Muscle layer of duodenum (tissue), 2 donors: Measurements from ENCODE around the gene ECM2.

Source experiments
- H3K27ac ChIP-seq: one replicate; pipeline ENCODE4 v1.7.0; 2013; ENCODE audit warnings: mild to moderate bottlenecking, low read length
- H3K27me3 ChIP-seq: one replicate; pipeline ENCODE4 v1.7.0; 2013; ENCODE audit warnings: low read depth, mild to moderate bottlenecking, control low read depth, low read length
- H3K36me3 ChIP-seq, 2 donors: one replicate each; pipeline ENCODE4 v1.7.0; 2013; ENCODE audit warnings: low read length in 2 of 2, control low read depth in 1 of 2, mild to moderate bottlenecking in 1 of 2; ENCODE audit not compliant: insufficient read depth in 2 of 2, control insufficient read depth in 1 of 2
- H3K4me1 ChIP-seq, 2 donors: one replicate each; pipeline ENCODE4 v1.7.0; 2013; ENCODE audit warnings: low read length in 2 of 2, mild to moderate bottlenecking in 2 of 2, control low read depth in 1 of 2, moderate library complexity in 1 of 2; ENCODE audit not compliant: insufficient read depth in 2 of 2, control insufficient read depth in 1 of 2
- H3K4me3 ChIP-seq, 2 donors: one replicate each; pipeline ENCODE4 v1.7.0; 2013; ENCODE audit warnings: low read length in 2 of 2, low read depth in 1 of 2, mild to moderate bottlenecking in 1 of 2
- H3K9me3 ChIP-seq, 2 donors: one replicate each; pipeline ENCODE4 v1.7.0; 2013; ENCODE audit warnings: low read length in 2 of 2, control low read depth in 1 of 2, mild to moderate bottlenecking in 1 of 2; ENCODE audit not compliant: control insufficient read depth in 1 of 2
- donor health status: healthy.

The ECM2 gene

DNA sequence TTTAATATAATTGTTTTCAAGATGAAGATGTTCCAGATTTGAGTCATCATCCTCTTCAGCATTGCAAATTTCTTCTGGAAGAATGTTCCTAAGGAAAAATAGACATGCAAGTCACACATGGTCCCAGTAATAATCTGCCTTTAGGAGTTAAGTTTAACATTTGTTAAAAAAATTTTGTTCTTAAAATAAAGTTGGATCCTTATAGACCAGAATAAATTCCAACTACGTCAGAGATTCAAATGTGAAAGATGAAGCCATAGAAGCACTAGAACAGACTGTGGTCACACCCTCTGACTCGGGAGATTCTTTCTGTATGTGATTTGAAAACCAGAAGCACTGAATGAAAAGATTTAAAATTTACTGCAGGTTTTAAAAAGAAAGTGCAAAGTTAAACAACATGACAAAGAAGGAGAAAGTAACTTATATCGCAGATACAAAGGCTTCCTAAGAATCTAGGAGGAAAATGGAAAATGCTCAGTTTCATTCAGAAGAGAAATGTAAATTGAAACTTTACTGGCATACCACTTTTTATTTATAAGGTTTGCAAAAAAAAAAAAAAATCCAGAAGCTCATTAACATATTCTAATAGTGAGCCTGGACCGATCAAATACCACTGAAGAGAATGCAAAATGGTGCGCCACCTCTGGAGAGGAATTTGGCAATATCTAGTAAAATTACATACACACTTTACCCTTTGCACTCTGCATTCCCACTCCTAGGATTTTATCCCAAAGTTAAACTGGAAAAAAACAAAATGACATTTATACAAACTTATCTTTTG lies 39.2 kb downstream of the ECM2 start:
- H3K36me3 ChIP-seq, result no peaks in the 10 kb centered on the region
- H3K9me3 ChIP-seq, result no peaks in the 10 kb centered on the region
- no peak overlapping the region for H3K27ac ChIP-seq
- H3K4me3 ChIP-seq, result no peak overlapping the region
- peaks cover 0 to 25% of the 10 kb centered on the region in 2 donors for H3K4me1 ChIP-seq
- H3K27me3 ChIP-seq, result no peaks in the 10 kb centered on the region

DNA sequence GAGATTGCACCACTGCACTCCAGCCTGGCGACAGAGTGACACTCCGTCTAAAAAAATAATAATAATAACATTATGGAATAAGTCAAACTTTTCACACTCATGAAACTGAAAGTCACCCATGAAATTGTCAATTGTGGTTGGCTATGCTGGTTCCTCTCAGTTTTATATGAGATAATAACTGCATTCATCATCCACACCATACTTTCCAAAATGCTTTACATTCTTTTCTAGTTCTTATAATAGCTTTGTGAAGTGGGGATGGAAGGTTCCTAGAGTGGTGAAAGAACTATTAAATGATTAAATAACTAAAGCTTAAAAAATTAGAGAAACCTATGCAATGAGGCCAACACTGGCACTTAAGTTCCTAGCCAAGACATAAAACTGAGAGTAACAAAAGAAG lies 40.9 kb downstream of the ECM2 start:
- Histone ChIP-seq H3K27ac (no peak overlapping the region), H3K9me3 (no peaks in the 10 kb centered on the region), H3K27me3 (no peaks in the 10 kb centered on the region), H3K4me3 (no peak overlapping the region), H3K4me1 (peaks cover 0 to 20% of the 10 kb centered on the region in 2 donors), H3K36me3 (no peaks in the 10 kb centered on the region)

DNA sequence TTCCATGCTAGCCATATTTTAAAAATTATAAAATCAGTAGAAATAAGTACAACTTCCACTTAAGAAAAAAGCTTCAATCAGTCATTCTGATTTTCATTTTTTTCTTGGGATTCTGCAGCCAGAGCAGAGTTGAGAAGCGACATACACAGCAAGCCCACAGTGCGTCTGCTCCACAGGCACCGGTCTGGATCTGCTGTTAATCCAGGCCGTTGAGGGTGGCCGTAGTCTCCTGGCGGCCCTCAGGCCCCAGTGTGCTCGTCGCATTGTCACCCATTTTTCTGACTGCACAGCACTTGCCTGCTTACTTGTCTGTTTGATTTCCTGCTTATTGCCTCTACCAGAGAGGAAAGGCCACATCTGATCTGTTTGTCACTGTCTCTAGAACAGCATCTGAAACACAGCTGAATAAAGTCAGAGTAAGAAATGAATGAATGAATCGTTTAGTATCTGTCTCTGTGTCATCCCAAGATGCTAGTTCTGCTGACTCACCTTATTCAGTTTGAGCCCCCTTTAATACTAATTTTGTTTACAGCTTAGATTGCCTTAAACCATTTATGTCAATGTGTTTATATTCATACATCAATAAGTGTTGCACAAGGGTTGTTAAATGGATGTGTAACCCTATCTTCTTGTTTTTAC lies 41.9 kb downstream of the ECM2 start:
- Histone ChIP-seq H3K27ac (no peak overlapping the region), H3K4me3 (no peak overlapping the region), H3K4me1 (peaks cover 0 to 26% of the 10 kb centered on the region in 2 donors), H3K36me3 (no peaks in the 10 kb centered on the region), H3K27me3 (no peaks in the 10 kb centered on the region), H3K9me3 (no peaks in the 10 kb centered on the region)

DNA sequence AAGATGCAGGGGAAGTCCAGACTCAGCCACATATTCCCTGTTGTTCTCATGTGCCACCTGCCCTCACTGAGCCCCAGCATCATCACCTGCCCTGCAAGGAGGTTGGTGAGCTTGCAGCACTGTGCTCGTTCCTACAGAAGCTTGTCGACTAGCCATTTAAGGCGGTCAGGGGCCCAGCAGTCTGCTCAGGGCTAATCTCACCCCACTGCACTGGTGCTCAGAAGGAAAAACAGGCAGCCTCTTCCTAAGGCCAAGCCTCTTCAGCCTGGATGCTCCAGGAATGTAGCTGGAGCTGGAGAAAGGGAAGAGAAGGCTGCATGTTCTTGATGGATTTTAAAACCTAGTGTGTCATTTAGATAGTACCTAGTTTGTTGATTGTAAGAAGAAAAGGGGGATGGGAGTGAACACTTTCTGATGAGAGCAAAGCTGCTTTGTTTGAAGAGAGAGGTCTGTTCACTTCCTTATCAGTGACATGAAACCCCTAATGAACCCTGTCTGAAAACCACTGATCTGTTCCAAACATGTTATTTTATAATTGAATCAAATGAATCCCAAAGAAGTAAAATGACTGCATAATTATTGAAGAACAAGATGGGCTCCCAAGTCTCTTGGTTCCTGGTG lies 42.9 kb downstream of the ECM2 start:
- Histone ChIP-seq H3K9me3 (no peaks in the 10 kb centered on the region), H3K36me3 (no peaks in the 10 kb centered on the region), H3K27ac (peak overlapping the region; percentile 27), H3K4me1 (peaks cover 0 to 26% of the 10 kb centered on the region in 2 donors), H3K4me3 (no peak overlapping the region), H3K27me3 (no peaks in the 10 kb centered on the region)

DNA sequence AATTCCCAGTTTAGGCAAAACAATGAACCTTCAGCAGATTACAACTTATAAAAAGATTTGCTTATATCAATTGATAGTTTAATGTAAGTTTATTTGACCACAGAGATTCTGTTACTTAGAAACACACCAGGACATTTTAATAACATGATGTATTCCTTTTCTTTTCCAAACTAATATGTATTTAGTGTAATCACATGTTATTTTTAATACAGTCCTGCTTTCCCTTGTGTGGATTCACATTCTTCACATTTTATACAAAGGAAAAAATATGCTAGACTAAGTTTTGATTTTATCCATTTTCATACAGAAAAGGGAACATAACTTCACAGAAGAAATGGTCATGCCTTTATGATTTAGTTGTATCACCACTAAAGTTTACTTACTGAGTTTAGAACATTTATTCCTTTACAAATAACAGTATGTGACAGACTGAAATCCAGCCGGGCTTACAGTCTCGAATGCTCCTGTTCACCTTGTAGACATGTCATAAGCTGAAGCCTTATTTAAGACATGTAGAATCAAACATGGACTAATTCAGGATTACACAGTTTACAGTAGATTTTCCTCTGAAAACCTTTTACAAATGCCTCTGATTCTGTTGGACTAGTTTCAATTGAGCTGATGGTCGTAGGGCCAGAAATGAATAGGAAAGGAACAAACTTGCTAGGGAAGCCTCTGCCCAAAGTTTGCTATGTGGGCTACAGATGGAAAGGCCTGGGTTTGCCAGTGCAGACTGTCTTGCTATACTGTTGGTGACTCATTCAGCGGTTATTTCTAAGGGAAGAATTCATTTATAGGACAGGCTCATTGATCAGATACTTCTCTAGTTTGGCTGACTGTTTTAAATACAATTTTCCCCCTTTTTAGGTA lies 46.9 kb downstream of the ECM2 start:
- H3K27ac ChIP-seq, result peak overlapping the region; percentile 68

DNA sequence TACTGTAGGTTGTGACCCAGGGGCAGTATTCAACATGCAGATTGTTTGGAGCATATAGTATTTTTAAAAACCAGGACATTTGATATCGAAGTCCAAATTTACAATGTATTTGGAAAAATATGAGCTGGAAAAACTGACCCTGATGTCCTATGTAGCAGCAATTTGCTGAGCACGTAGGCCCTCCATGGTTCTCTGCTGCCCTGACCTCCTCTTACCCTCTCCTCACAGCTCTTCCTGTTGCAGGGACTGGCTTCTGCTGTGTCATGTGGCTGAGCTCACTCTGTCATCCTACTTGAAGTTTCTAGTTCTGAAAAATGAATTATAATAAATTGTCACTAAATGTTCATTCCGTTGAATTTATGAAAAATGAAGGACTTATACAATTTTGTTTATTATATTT lies 49.4 kb downstream of the ECM2 start:
- no peaks in the 10 kb centered on the region for H3K27me3 ChIP-seq
- H3K4me1 ChIP-seq, result peaks cover 3 to 27% of the 10 kb centered on the region in 2 donors
- H3K27ac ChIP-seq, result no peak overlapping the region
- H3K4me3 ChIP-seq, result no peak overlapping the region
- H3K9me3 ChIP-seq, result no peaks in the 10 kb centered on the region
- H3K36me3 ChIP-seq, result no peaks in the 10 kb centered on the region

More for the DNA sequence above, 46.9 kb downstream of the ECM2 start:
- no peaks in the 10 kb centered on the region for H3K9me3 ChIP-seq
- no peak overlapping the region for H3K4me3 ChIP-seq
- no peaks in the 10 kb centered on the region for H3K36me3 ChIP-seq
- no peaks in the 10 kb centered on the region for H3K27me3 ChIP-seq
- H3K4me1 ChIP-seq, result peaks cover 3 to 27% of the 10 kb centered on the region in 2 donors

DNA sequence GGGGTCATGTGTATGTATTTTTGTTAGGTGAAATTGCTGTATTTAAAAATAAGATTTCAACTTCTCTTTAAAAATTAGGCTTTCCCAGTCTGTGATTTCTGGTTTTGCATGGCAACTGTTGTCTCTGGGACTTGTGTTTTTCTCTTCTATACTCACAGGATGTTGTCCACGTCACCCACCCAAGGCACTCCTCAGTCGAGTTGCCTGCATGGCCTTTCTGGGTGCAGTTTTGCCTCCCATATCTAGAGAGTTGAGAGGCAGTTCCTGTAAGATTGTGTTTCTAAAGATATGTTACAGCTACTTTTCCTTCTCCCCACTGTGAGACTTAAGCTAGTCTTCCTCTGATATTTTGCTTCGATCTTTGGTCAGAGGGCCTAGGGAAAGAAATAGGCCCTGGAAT lies 51.2 kb downstream of the ECM2 start:
- peaks cover 5 to 29% of the 10 kb centered on the region in 2 donors for H3K4me1 ChIP-seq
- no peak overlapping the region for H3K4me3 ChIP-seq
- H3K9me3 ChIP-seq, result no peaks in the 10 kb centered on the region
- H3K27ac ChIP-seq, result no peak overlapping the region
- H3K27me3 ChIP-seq, result no peaks in the 10 kb centered on the region
- no peaks in the 10 kb centered on the region for H3K36me3 ChIP-seq

DNA sequence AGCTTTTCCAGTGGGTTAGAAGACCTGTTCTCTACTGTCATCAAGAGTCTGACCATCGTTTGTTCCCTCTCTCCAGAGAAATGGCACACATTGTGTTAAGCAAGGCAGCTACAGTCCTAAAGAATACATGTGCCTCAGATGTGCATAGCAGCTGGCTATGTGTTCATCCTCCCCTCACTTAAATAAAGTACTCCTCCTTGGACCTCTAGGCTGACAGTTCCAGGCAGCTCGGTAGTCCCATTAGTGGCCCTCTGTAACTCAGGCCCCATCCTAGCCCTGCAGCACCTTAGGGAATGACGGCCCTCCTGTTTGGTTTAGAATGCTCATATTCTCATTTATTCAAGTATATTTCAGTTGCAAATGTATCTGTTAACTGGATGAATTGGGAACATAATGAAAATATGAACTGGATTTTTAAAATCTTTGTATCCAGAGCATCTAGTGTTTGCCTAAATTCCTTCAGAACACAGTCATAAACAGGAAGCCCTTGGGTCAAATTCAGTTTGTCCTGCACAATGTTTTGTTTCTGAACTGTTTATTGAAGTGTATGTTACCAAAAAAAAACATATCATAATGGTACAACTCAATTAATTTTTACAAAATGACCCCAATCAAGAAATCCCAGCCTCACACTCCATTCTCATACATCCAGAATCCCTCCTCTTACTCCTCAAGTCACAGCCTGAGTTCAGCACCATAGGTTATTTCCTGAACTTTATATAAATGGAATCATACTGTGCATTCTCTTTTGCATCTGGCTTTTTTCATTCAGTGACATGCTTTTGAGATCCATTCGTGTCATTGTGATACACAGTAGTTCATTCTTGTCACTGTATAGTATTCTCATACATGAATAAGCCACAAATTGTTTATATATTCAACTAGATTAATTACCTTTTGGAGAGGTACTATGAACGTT lies 51.9 kb downstream of the ECM2 start:
- no peak overlapping the region for H3K4me3 ChIP-seq
- no peaks in the 10 kb centered on the region for H3K36me3 ChIP-seq
- H3K27me3 ChIP-seq, result no peaks in the 10 kb centered on the region
- H3K4me1 ChIP-seq, result peaks cover 9 to 33% of the 10 kb centered on the region in 2 donors
- H3K9me3 ChIP-seq, result no peaks in the 10 kb centered on the region
- H3K27ac ChIP-seq, result no peak overlapping the region

DNA sequence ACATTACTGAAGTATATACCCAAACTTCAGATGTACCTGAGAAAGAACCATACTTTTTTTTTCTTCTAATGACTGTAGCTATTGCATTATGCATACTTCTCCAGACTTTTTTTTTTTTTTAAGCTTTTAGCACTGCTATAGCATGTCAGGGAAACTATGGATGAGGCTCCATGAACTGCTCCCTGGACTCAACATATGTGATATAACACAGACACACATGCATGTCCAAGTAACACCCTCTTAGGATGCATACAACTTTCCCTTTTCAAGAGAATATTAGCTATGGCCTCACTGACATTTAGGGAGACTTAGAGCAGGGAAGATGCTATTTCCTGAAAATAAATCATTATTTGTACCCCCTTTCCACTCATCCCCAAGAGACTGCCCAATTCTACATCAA lies 53.0 kb downstream of the ECM2 start:
- H3K36me3 ChIP-seq, result no peaks in the 10 kb centered on the region
- H3K4me1 ChIP-seq, result peaks cover 9 to 35% of the 10 kb centered on the region in 2 donors
- no peak overlapping the region for H3K27ac ChIP-seq
- no peak overlapping the region for H3K4me3 ChIP-seq
- H3K27me3 ChIP-seq, result no peaks in the 10 kb centered on the region
- no peaks in the 10 kb centered on the region for H3K9me3 ChIP-seq

DNA sequence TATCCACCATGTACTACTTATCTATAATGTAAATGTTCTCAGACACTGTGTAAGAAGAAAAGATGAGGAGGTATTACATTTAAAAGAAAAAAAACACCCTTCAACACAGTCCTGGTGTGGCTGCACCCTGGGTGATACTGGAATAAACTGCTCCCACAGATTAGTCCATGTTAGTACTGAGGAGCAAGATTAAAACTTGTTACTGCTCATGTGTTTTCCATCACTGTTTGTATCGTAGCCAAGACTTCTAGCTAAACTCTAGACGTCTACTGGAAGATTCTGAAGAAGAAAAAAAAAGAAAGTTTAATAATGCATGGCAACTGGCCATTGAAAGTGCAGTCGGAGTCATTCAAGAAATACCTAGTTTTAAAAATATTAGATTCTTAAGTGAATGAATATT lies 53.5 kb downstream of the ECM2 start, which contains the start of gene ASPN:
Gene ASPN, minus strand, starts transcription at position 178 of the 400 bp plus-strand sequence.
- peak within 1 kb of the TSS; percentile 38 to 44 for H3K4me3 ChIP-seq
- H3K9me3 ChIP-seq, result no peaks in the 10 kb centered on the region
- H3K27ac ChIP-seq, result peak within 1 kb of the TSS; percentile 91
- H3K36me3 ChIP-seq, result no peaks in the 10 kb centered on the region
- peaks cover 9 to 35% of the 10 kb centered on the region in 2 donors for H3K4me1 ChIP-seq
- no peaks in the 10 kb centered on the region for H3K27me3 ChIP-seq
